Pons (tissue), 1 donor: ENCODE data around the gene FAIM2.

Experiments used
- DNase-seq: peaks from one replicate; pipeline ENCODE4 v3.0.0-alpha.2; 2016; ENCODE audit warnings: low spot score

FAIM2 gene

DNA sequence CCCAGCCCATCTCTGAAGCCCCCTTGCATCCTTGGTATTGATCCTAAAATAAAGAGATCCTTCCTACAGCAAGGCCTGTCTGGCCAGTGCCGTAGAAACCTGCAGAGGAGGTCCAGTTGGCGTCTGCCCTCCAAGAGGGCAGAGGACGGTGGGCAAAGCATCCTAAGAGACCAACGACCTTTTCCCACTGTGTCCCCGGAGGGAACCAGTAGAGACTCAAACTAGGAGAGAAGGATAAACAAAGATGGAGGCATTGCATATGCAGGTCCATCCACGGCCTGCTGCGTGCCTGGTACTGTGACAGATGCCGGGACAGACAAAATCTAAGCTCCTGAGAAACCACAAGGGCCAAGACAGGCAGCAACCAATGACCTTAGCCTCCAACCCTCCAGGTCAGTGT is 79.3 kb downstream of the FAIM2 start:
- DNase-seq: no peak

DNA sequence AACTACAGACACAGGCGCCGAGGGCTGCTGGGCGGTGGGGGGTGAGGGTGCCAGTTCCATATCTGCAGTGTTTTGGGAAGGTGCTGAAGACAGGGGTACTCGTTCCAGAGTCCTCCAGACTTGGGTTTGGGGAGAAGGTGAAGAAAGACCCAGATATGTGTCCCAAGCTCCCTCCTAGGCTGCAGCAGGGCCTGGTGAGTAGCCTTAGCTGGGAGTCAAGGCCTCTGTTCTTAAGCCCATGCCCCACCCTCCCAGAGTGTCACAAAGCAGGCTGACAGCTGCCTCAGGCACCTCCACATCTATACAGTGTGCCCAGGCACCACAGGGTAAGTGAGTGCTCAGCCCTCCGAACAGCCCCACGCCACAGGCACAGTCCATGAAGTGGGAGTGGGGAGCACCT is 79.7 kb downstream of the FAIM2 start:
- no peak for DNase-seq

DNA sequence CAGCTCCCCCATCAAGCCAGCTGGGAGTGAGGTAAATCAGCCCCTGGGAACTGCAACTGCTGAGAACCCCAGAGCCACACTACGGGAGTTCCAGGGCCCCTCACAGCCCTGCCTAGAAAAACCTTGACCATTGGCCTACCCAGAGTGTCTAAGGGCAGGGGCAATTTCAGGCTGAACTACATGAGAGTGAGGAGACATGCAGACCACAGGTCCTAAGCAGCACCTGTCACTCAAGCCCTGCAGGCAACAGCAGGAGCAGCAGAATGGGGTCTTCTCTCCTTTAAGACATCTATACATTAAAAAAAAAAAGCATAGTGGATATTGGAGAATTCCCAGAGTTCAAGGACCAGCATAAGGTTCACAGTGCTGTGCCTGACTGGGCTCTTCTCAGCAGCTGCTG is 80.3 kb downstream of the FAIM2 start:
- DNase-seq: no peak

DNA sequence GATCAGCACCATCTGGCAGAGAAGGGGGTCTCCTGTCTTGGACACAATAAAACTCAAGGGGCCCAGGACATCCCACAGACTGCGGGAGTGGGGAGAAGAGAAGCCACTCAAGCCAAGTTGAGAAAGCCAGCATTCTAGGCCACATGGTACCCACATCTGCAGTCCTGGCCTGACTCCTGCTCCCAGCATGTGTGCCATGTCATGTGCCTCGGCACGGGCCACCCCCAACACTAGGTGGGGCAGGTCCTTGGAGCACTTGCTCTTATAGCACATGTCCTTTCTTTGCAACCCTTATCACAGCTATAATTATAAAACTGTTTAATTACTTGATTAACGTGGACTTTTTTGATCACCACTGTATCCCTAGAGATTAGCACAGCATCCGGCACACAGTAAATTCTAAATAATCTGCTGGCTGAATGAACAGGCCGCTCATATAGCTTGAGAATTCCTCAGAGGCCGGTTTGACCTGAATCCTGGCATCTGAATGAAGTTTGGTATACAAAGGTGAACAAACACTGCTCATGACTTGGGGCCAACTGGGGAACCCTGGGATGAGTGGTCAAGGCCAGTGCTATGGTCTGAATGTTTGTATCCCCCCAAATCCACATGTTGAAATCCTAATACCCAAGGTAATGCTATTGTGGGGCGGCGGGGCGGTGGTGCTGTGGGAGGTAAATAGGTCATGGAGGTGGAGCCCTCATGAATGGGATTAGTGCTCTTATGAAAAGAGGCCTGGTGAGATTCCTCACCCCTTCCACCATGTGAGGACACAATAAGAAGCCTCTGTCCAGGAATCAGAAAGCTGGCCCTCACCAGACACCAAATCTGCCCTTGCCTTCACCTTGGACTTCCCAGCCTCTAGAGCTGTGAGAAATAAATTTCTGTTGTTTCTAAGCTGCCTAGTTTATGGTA is 82.1 kb downstream of the FAIM2 start:
- no peak for DNase-seq

DNA sequence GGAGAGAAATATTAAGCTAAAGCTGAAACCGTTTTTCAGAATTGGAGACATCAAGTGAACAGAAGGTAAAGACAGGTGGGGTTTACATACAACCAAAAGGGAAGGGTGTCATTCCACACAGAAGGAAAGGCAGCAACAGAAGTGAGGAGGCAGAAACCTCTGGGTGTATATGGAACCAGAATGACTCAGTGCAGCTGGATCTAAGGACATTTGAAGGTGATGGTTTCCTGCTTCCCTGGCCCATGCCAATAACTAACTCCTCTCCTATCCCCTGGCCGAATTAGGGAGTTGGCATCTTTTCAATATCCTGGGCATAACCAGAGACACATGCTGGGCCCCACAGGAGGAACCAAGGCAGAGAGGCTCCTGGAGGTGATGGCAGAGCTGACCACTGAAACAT is 83.9 kb downstream of the FAIM2 start:
- DNase-seq: no peak

DNA sequence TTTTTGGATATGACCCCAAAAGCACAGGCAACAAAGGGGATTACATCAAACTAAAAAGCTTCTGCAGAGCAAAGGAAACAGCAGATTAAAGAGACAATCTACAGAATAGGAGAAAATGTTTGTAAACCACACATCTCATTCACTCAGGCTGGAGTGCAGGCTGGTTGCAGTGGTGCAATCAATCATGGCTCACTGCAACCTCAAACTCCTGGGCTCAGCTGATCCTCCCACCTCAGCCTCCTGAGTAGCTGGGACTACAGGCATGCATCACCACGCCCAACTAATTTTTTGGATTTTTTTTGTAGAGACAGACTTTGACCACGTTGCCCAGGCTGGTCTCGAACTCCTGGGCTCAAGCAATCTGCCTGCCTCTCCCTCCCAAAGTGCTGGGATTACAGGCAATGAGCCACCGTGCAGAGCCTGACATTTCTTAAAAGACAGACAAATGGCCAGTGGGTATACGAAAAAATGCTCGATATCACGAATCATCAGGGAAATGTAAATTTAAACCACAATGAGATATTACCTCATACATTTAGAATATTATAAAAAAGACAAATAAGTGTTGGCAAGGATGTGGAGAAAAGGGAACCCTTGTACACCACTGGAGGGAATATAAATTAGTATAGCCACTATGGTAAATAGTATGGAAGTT is 85.3 kb downstream of the FAIM2 start:
- no peak for DNase-seq
